RWPE1 (cell line): ENCODE data around the gene PLK3.

ENCODE experiments used
- CTCF ChIA-PET: fragments of 350-600 bp; sonication (Branson Sonifier 250); formaldehyde crosslinking; extraction: SDS; loops from one replicate; lab custom pipeline; 2021; lab: Yijun Ruan, JAX
- POLR2A ChIA-PET: fragments of 400-600 bp; formaldehyde crosslinking; extraction: SDS; loops from one replicate; lab custom pipeline; 2020; ENCODE audit warnings: antibody characterized with exemption; ENCODE audit not compliant: low non-redundant PET; lab: Yijun Ruan, JAX
- DNase-seq: peaks from one replicate; pipeline ENCODE4 v3.0.0; 2012; ENCODE audit warnings: low spot score
- H3K27ac ChIP-seq: fragments of 450-650 bp; 2 replicates; pipeline ENCODE4 v1.5.1; 2017
- CTCF ChIP-seq: fragments of 450-650 bp; conservative IDR thresholded peaks from 2 replicates; pipeline ENCODE4 v1.5.1; 2017; ENCODE audit warnings: low read depth, mild to moderate bottlenecking

The PLK3 gene

GRCh38 chr1:44803312-44804095, 3.3 kb downstream of the PLK3 start:
- CTCF ChIA-PET: no interaction called here
- peak overlapping the region; percentile 99 for H3K27ac ChIP-seq
- no peak for DNase-seq
- POLR2A ChIA-PET: interaction anchor here (0.5 kb wide), 1 partner anchor 11 kb away, joined by 5 read pairs; no protein-coding TSS in a partner anchor
- no peak for TF ChIP-seq CTCF

- peak overlapping the region; percentile 99 for H3K27ac ChIP-seq
- ChIA-PET CTCF (no interaction called here), POLR2A (no interaction called here)
- no peak for TF ChIP-seq CTCF
- no peak for DNase-seq
Observed at GRCh38 chr1:44805311-44806024, 5.3 kb downstream of the PLK3 start.

GRCh38 chr1:44806025-44806703, 6.0 kb downstream of the PLK3 start:
- H3K27ac ChIP-seq: peak overlapping the region; percentile 99
- CTCF ChIA-PET: interaction anchor here (0.6 kb wide), 1 partner anchor 384 kb away, joined by 8 read pairs; no protein-coding TSS in a partner anchor
- POLR2A ChIA-PET: no interaction called here
- no peak for TF ChIP-seq CTCF
- no peak for DNase-seq

DNA sequence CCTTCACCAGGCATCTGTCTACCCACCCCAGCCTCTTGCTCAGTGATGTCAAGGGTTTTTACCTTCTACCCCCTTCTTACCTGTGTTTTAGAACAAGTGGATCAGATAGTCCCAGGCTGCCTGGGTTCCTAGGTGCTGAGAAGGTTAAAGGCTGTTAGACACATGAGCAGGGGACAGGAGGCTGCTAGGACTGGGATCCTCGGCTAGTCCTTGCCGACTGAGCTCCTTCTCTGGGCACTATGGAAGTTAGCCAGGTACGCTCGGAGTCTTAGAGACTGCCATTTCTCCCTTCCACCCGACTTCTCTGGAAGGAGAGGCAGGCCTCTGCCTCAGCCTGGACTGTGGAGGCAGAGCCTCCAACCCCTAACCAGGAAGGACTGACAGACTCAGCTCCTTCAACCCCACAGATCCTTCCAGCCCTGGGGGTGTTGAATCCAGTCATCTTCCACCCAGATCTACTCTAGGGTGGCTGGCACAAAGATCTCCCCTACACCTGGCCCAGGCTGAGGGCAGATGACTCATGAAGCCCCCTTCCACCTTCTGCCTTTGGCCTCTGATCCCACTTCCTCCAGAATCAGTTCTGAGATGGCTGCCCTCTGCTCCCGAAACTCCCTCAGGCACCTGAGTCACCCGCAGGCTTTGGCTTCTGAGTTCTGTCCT, 6.7 kb downstream of the PLK3 start, which contains the start of gene DYNLT4:
DYNLT4 (minus strand) TSS at position 648 of the 660 bp plus-strand sequence. CDS start 683 bp downstream, outside the sequence.
- no peak for DNase-seq
- ChIA-PET POLR2A (no interaction called here), CTCF (interaction anchor here (0.6 to 0.7 kb wide), 2 partner anchors 384 to 684 kb away, joined by 3 to 8 read pairs; no protein-coding TSS in a partner anchor)
- H3K27ac ChIP-seq: peak within 1 kb of the TSS; percentile 99
- no peak for TF ChIP-seq CTCF

DNA sequence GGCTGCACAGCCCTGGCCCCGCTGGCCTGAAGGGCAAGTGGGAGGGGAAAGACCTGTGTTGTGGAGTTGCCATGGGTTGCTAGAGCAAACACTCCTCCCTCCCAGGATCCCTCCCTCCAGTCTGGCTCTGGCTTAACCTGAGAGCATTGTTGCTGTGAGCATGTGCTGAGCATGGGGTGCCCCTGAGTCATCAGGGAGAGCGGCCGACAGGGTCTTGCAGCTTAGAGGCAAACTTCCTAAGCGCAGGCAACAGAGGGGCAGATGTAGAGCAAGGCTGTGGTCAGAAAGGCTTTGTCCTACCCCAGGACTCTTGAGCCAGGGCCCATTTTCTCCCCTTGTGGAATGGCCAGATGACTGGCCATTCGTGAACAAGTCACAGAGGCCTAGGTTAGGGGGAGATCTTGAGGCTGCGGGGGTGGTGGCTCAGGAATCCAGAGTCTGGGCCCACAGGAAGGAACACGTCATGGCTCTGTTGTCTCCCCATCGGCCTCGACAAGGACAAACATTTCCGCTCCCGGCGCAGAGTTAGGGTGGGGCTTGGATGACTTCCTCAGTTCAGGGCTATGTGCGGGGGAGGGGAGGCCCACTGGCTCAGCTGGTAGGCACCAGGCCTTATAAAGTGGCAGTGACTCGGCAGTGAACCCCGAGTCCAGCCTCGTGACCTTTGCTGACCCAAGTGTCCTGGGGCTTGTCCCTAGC, 7.3 kb downstream of the PLK3 start:
- DNase-seq: peak; percentile 96
- peak overlapping the region; percentile 99 for H3K27ac ChIP-seq
- no peak for TF ChIP-seq CTCF
- POLR2A ChIA-PET: interaction anchor here (0.6 kb wide), 1 partner anchor 12 kb away, joined by 3 read pairs; no protein-coding TSS in a partner anchor
- CTCF ChIA-PET: interaction anchor here (0.5 to 0.7 kb wide), 3 partner anchors 52 to 683 kb away, joined by 3 to 4 read pairs (median 3); no protein-coding TSS in a partner anchor
